Upper lobe of left lung (tissue), 6 donors: Measurements from ENCODE around the gene MUC6. TPM values are rescaled to one million over a fixed set of nuclear protein-coding genes. Genes with fewer than 3 reads are reported as not detected.

ENCODE experiments used
- ATAC-seq, 2 donors: fragments of 200-7000 bp; cut with Tn5 transposase; one replicate each; pipeline ENCODE4 v1.9.1; 2022; ENCODE audit warnings: mild to moderate bottlenecking in 2 of 2, moderate library complexity in 2 of 2; ENCODE audit not compliant: low FRiP score in 2 of 2
- DNase-seq, 2 donors: peaks; one replicate each; pipeline ENCODE4 v3.0.0-alpha.2; 2019 to 2020
- H3K27ac ChIP-seq, 4 donors: fragments of 200-600 bp; sonication (generic); one replicate each; pipeline ENCODE4 v1.5.1; 2016 to 2019
- H3K27me3 ChIP-seq, 4 donors: fragments of 200-600 bp; sonication (generic); one replicate each; pipeline ENCODE4 v1.5.1; 2017 to 2019
- H3K36me3 ChIP-seq, 4 donors: fragments of 200-600 bp; sonication (generic); one replicate each; pipeline ENCODE4 v1.5.1; 2016 to 2019
- H3K4me1 ChIP-seq, 4 donors: fragments of 200-600 bp; sonication (generic); one replicate each; pipeline ENCODE4 v1.5.1; 2018 to 2019
- H3K4me3 ChIP-seq, 4 donors: fragments of 200-600 bp; sonication (generic); one replicate each; pipeline ENCODE4 v1.5.1; 2017 to 2019; ENCODE audit warnings: mild to moderate bottlenecking in 2 of 4, moderate library complexity in 1 of 4
- H3K9me3 ChIP-seq, 4 donors: fragments of 200-600 bp; sonication (generic); one replicate each; pipeline ENCODE4 v1.5.1; 2018 to 2019
- CTCF ChIP-seq, 6 experiments: fragments of 450-650 bp in 4 of 6; fragments of 200-600 bp in 2 of 6; sonication (generic) in 2 of 6; IDR thresholded peaks; one replicate each; pipeline ENCODE4 v1.5.1; 2016 to 2019; ENCODE audit warnings: antibody characterized with exemption in 6 of 6
- EP300 ChIP-seq, 4 donors: sonication (generic); formaldehyde crosslinking; IDR thresholded peaks; one replicate each; pipeline ENCODE4 v1.5.1; 2017; ENCODE audit warnings: antibody characterized with exemption in 4 of 4, control low read depth in 2 of 4
- POLR2A ChIP-seq, 4 donors: fragments of 450-650 bp; IDR thresholded peaks; one replicate each; pipeline ENCODE4 v1.5.1; 2016 to 2017; ENCODE audit warnings: antibody characterized with exemption in 4 of 4, mild to moderate bottlenecking in 2 of 4
- POLR2AphosphoS5 ChIP-seq, 2 donors: sonication (generic); formaldehyde crosslinking; IDR thresholded peaks; one replicate each; pipeline ENCODE4 v1.5.1; 2017; ENCODE audit warnings: antibody characterized with exemption in 2 of 2
- WGBS, 2 donors: methylation state at CpG; one replicate each; pipeline ENCODE4 v1.1.5; 2017 to 2018; 5-methylcytosine and 5-hydroxymethylcytosine counted together
- total RNA-seq, 6 donors: library from RNA; depleted of rRNA in 4 of 6; stranded (reverse); fragments of >200 nt in 4 of 6; gene quantifications; one replicate each; pipeline versions ENCODE4 v1.1.0 to v1.2.1, GENCODE V29; 2016 to 2021
- donor health status: DM: no; HTN: no; CAD: no; lungs with moderate emphysema.
- donor health status: DM: no; HTN: yes; CAD: no; lungs with severe emphysema.

MUC6 gene
- total RNA-seq, 6 donors from 2014 or later: 0.06 to 4.2 (median 0.51) TPM; not detected in 3

DNA sequence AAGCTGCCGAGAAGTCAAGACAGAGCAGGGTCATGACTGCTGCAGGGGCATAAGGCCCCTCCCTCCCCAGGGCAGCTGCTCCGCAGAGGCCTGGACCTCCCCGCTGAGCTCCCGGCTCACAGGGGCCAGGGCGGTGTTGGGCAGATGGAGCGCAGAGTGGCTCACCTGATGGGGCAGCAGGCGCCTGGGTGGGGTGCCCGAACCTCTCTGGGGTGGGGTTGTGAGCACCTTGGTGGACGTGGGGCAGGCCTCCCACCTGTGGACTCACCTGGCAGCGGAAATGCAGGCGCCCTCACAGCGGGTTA, 22.9 kb downstream of the MUC6 start:
- Histone ChIP-seq H3K9me3 (no peaks in the 10 kb centered on the region), H3K4me3 (no peak overlapping the region), H3K27me3 (no peaks in the 10 kb centered on the region), H3K36me3 (peaks cover 24 to 51% (median 45%) of the 10 kb centered on the region in 4 donors), H3K27ac (no peak overlapping the region), H3K4me1 (no peaks in the 10 kb centered on the region)
- WGBS, 2 donors: 92 to 100% methylated on average over 2 to 11 of the region's 12 CpGs
- TF ChIP-seq CTCF (IDR thresholded peaks at IDR 0.05) (no peak), POLR2A (IDR thresholded peaks at IDR 0.05) (no peak), EP300 (IDR thresholded peaks at IDR 0.05) (no peak), POLR2AphosphoS5 (IDR thresholded peaks at IDR 0.05) (no peak)
- ATAC-seq: no peak
- DNase-seq: peak in 1 of 2 donors; percentile 80

DNA sequence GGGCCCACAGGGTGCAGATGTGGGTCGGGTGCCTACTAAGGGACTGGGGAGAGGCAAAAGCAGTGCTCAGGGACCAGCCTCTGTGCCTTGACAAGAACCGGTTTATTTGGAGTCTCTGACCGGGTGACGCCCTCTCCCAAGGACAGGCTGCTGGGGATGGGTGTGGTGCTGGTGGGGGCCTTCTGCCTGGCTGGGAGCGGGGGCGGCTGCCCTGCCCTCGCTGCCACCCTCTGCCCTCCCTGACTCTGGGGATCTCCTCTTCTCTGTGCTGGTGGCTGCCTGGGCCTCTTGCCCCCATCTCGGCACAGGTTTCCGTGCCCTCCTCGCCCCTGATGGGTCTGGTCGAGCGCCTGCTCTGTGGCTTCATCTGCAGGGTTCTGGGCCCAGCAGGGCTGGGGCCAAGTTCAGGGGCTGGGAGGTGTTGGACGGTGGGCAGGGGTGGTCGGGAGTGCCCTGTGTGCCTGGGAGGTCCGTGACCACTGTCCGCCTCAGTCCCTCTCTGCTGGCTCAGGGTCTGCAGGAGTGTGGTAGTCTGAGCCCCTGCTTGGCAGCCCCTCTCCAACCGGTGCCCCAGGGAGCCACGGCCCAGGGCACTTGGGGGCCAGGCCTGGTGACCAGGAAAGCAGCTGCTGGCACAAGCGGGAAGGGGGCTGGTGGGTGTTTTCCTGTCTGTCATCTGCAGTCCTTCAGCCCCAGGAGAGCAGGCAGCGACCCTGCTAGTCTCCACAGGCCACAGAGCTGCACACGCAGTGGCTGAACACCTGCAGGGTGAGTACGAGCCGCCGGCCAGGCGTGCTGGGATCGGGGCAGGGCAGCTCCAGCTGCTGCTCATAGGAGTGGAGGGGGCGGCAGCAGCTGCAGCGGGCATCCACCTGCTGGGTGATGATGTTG, 23.5 kb downstream of the MUC6 start:
- H3K27ac ChIP-seq: no peak overlapping the region
- WGBS, 2 donors: 83 to 95% methylated on average over 9 to 14 of the region's 28 CpGs
- H3K4me1 ChIP-seq: no peaks in the 10 kb centered on the region
- DNase-seq (peak in 1 of 2 donors; percentile 58), ATAC-seq (no peak)
- no peak overlapping the region for H3K4me3 ChIP-seq
- no peaks in the 10 kb centered on the region for H3K27me3 ChIP-seq
- H3K36me3 ChIP-seq: peaks cover 24 to 57% (median 51%) of the 10 kb centered on the region in 4 donors
- H3K9me3 ChIP-seq: no peaks in the 10 kb centered on the region
- TF ChIP-seq CTCF (IDR thresholded peaks at IDR 0.05) (no peak), POLR2AphosphoS5 (IDR thresholded peaks at IDR 0.05) (no peak), POLR2A (IDR thresholded peaks at IDR 0.05) (no peak), EP300 (IDR thresholded peaks at IDR 0.05) (no peak)

GRCh38 chr11:1012291-1012690, 24.2 kb downstream of the MUC6 start:
- no peaks in the 10 kb centered on the region for H3K27me3 ChIP-seq
- no peak for ATAC-seq
- H3K9me3 ChIP-seq: no peaks in the 10 kb centered on the region
- peak in 1 of 2 donors; percentile 57 for DNase-seq
- 98% methylated on average over 13 to 14 of the region's 17 CpGs for WGBS, 2 donors
- no peak for TF ChIP-seq CTCF (IDR thresholded peaks at IDR 0.05)
- peaks cover 27 to 64% (median 57%) of the 10 kb centered on the region in 4 donors for H3K36me3 ChIP-seq
- no peak overlapping the region for H3K4me3 ChIP-seq
- no peak overlapping the region for H3K27ac ChIP-seq
- no peaks in the 10 kb centered on the region for H3K4me1 ChIP-seq

- Histone ChIP-seq H3K4me3 (no peak overlapping the region), H3K9me3 (no peaks in the 10 kb centered on the region), H3K27me3 (no peaks in the 10 kb centered on the region), H3K4me1 (no peaks in the 10 kb centered on the region), H3K27ac (no peak overlapping the region), H3K36me3 (peaks cover 27 to 74% (median 63%) of the 10 kb centered on the region in 4 donors)
- peak in 1 of 2 donors; percentile 71 for DNase-seq
- 89 to 93% methylated on average over 3 to 10 of the region's 17 CpGs for WGBS, 2 donors
- TF ChIP-seq CTCF (IDR thresholded peaks at IDR 0.05): no peak
- no peak for TF ChIP-seq POLR2A (IDR thresholded peaks at IDR 0.05)
- no peak for TF ChIP-seq POLR2AphosphoS5 (IDR thresholded peaks at IDR 0.05)
- TF ChIP-seq EP300 (IDR thresholded peaks at IDR 0.05): no peak
- ATAC-seq: no peak
Measured at GRCh38 chr11:1011320-1011698, 25.2 kb downstream of the MUC6 start.
